Esophagus mucosa (tissue), 1 donor: ENCODE results near the gene NCCRP1. TPM values are rescaled to one million over a fixed set of nuclear protein-coding genes. Genes with fewer than 3 reads are reported as not detected.

Experiments
- ATAC-seq: fragments of 200-7000 bp; cut with Tn5 transposase; one replicate; pipeline ENCODE4 v1.9.1; 2020
- total RNA-seq: library from RNA; stranded (reverse); gene quantifications from one replicate; pipeline ENCODE4 v1.2.4, GENCODE V29; 2023
- donor health status: DM: yes; HTN: yes; CAD: no.

The NCCRP1 gene
- total RNA-seq, 1 donor from 2014 or later, result 298 TPM

DNA sequence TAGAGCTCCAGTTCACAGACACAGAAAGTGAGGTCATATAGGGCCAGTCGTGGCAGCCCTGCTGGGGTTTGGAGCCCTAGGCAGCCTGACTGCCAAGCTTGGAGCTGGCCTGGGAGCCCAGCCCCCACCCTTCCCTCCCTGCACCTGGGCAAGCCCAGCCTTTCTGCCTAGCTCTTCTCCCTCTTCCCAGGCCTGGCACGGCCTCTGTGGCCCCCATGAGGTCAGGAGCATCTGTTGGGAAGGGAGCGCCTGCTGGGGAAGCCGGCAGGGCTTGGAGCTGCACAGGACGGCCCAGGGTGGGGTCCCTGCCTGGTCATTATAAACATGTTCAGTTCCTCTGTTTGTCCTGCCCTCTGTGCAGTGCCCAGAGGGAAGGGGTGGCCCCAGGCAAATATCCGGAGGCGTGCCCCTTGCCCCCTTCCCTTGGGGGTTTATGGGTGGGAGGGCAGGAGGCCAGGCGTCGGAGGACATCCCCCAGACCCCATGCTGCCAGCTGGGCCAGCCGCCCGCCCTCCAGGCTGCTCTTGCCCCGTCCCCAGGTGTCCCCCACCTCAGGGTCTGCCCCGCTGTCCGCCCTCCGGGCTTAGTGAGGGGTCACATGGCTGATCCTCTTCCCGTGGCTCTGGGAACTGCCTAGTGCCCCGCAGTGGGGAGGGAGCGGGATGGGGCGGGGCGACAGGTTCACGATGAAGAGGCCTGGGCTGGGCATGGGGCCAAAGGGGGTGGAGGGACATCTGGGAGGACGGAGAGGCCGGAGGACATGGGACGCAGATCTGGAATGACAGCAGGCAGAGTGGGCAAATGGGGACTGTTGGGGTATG is 30.0 kb upstream of the NCCRP1 start:
- peak; percentile 75 for ATAC-seq

DNA sequence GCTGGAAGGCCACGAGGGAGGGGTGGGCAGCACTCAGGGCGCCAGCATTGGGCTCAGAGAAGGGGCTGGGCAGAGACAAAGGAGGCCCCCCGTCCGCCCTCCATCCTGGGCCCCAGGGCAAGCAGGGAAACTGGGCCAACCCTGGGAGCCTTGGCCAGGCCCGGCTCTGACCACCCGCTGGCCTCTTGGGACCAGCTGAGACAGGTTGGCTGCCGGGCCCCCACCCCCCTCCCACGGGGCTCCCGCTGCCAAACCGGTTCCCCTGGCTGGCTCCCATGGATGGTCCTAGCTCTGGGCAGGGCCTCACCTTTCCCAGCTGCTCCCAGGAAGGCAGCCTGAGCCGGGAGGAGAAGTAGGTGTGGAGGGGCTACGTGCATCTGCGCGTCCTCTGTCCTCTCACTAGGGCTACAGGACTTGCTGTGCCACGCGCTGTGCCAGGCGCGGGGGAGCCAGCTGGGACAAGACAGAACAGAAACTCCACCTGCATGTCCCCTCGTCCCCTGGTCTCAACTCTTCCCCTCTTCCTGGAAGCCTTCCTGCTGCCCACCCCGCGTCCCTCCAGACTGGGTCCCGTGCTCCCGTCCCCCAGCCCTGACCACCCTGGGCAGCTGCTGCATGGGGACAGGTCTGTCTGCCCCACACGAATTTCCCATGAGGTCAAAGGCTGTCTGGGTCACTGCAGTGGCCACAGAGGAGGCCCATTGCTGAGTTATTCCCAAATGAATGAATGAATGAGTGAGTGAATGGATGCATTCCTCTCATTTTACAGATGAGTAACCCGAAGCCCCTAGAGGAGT is 29.1 kb upstream of the NCCRP1 start:
- ATAC-seq, result peak; percentile 72

DNA sequence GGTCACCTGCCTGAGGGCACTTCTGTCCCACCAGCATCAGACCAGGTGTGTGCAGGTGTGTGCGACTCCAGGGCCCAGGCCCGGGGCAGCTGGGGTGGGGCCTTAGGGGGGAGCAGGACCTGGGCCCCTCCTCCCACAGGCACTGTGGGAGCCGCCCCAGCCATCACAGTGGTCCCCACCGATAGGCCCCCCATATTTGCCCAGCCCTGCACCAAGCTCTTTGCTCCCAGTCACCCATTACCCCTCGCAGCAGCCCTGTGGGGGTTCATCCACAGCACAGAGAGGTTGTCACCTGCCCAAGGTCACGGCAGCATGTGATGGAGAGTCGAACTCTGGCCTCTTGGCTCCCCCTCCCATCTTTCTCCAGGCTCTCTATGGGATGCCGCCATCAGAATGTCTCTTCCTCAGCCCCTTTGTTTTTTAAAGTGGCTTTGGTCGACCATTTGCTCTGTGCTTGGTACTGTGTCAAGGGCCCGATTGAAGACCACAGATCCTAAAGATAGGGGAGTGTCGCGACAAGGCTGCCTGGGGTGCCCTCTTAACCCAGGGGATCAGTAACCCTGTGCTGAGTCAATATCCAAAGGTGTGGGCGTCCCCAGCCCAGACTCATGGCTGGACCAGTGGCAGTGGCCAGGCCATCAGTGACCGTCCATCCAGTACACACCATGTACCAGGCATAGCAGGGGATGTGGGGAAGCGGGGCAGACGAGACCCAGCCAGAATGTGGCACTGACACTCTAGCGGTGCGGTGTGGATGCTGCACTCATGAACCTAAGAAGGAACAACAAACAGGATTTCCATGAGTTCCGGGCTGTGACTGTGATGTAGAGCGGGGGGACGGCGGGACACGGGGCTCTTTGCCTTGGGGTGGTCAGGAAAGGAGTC is 28.3 kb upstream of the NCCRP1 start:
- no peak for ATAC-seq

DNA sequence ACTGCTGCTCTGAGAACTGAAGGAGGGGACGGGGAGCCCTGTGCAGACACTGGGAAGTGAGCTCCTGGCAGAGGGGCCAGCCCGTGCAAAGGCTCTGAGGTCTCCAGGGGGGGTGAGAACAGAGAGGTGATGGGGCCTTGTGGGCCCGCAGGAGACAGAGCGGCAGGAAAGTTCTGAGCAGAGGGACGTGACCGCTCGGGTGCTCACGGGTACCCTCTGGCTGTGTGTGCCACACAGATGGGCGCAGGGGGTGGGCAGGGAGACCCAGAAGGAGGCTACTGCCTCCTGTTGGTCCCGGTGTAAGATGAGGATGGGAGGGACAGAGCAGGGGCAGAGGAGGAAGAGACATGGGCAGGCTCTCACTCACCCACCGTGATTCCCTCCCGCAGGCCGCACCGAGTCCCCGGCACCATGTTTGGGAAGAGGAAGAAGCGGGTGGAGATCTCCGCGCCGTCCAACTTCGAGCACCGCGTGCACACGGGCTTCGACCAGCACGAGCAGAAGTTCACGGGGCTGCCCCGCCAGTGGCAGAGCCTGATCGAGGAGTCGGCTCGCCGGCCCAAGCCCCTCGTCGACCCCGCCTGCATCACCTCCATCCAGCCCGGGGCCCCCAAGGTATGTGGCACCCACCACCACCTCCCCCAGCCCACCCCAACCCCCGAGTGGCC is 27.5 kb upstream of the NCCRP1 start:
- ATAC-seq, result no peak

DNA sequence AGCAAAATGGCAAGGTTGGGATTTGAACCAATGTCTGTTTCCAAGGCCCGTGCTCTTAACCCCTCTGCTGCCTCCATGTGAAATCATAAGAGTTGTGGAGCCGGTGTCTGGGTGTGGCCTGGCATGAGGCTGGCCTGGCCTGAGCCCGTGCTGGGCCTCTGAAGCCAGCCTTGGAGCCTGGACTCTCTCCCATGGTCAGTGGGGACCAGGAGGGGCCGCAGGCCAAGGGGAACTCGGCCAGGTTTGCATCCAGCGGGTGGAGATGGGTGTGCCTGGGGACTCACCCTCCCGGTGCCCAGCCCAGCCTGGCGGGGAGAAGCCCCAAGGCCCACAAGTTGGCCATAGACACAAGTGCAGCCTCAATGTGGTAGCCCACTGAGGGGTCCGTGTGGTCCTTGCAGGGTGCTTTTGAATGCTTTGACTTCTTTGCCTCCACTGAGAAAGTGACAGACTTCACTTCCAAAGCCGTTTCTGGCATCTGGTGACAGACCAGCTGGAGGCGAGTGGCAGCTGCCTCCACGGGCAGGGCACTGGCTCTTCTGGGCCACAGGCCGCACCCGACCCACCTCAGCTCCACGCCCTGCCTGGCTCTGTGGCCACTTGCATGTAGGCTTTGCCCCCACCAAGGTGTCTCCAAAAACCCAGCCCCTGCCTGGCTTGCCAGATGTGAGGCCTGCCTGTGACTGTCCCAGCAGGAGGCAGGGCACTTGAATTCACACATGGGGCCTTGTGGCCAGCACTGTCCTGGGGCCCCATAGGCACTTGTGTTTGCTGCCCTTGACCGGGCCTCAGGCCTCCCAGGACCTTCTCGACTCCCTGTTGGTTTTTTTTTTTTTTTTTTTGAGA is 26.2 kb upstream of the NCCRP1 start:
- no peak for ATAC-seq

DNA sequence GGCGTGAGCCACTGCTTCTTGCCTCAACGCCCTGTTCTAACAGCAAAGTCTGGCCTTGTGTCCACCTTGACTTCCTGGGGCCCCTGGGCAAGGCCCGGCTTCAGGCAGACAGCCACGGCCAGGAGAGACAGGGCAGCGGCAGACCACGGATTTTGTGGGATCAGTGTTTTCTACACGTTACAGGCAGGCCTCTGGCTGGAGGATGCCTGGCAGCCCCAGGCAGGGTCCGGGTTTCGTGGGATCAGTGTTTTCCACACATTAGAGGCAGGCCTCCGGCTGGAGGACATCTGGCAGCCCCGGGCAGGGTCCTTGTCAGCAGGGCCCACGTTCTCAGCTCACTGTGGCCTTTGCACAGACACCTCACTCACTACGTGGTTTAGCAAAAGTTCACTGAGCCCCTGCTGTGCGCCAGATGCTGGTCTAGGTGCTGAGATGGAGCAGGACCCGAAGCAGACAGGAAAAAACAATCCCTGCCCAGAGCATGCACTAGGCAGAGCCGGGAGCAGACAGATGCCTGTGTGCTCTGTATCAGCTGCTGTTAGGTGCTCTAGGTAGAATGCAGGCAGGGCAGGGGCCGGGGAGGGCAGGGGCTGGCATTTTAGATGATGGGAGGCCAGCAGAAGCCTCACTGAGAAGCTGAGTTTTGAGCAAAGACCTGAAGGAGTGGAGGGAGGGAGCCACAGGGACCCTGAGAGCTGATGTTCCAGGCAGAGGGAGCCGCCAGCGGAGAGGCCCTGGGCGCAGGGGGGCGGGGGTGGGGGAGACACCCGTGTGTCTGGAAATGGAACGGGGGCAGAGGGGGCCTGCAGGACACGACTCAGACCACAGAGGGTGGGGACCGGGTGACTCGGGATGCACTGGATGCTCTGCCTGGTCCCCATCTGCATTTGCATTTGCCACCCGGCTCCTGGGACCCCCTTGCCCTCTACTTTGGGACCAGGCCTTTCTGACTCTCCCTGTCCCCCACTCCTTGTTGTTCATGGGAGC is 25.0 kb upstream of the NCCRP1 start:
- ATAC-seq, result no peak

DNA sequence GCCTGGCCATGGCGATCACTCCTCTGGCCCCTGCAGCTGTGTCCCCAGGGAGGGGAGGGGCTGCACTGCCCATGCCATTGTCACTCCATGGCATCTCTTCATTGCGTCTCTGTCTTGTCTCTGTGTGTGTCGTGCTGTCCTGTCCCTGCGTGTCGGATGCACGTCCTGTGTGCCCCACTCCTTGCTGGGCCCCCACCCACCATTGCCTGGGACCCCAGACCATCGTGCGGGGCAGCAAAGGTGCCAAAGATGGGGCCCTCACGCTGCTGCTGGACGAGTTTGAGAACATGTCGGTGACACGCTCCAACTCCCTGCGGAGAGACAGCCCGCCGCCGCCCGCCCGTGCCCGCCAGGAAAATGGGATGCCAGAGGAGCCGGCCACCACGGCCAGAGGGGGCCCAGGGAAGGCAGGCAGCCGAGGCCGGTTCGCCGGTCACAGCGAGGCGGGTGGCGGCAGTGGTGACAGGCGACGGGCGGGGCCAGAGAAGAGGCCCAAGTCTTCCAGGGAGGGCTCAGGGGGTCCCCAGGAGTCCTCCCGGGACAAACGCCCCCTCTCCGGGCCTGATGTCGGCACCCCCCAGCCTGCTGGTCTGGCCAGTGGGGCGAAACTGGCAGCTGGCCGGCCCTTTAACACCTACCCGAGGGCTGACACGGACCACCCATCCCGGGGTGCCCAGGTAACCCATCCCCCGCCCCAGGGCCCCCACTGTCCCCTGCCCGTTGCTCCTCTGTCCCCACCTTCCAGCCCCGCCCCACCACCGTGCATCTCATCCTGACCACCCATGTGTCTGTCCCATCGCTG is 23.9 kb upstream of the NCCRP1 start:
- ATAC-seq, result no peak

DNA sequence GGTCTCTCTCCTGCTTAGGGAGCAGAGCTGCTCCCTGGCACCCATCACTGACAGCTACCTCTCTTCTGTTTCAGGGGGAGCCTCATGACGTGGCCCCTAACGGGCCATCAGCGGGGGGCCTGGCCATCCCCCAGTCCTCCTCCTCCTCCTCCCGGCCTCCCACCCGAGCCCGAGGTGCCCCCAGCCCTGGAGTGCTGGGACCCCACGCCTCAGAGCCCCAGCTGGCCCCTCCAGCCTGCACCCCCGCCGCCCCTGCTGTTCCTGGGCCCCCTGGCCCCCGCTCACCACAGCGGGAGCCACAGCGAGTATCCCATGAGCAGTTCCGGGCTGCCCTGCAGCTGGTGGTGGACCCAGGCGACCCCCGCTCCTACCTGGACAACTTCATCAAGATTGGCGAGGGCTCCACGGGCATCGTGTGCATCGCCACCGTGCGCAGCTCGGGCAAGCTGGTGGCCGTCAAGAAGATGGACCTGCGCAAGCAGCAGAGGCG is 23.2 kb upstream of the NCCRP1 start:
- ATAC-seq, result no peak

DNA sequence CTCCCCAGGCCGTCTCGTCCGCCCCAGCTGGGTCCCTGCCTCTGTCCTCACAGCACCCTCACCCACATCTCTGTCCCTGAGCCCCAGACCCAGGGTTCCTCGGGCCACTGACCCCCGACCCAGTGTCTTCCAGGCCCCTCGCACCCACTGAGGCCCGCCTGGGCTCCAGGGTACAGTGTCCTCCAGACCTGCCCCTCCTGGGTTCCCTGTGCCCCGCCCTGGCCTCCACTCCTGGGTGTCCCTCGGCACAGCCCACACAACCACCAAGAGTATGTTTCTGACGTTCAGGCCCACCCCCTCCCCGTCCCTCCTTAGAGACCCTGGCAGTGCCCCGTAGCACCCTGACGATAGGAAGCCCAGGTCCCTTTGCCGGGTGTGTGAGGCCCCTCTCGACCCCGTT is 22.6 kb upstream of the NCCRP1 start:
- no peak for ATAC-seq

DNA sequence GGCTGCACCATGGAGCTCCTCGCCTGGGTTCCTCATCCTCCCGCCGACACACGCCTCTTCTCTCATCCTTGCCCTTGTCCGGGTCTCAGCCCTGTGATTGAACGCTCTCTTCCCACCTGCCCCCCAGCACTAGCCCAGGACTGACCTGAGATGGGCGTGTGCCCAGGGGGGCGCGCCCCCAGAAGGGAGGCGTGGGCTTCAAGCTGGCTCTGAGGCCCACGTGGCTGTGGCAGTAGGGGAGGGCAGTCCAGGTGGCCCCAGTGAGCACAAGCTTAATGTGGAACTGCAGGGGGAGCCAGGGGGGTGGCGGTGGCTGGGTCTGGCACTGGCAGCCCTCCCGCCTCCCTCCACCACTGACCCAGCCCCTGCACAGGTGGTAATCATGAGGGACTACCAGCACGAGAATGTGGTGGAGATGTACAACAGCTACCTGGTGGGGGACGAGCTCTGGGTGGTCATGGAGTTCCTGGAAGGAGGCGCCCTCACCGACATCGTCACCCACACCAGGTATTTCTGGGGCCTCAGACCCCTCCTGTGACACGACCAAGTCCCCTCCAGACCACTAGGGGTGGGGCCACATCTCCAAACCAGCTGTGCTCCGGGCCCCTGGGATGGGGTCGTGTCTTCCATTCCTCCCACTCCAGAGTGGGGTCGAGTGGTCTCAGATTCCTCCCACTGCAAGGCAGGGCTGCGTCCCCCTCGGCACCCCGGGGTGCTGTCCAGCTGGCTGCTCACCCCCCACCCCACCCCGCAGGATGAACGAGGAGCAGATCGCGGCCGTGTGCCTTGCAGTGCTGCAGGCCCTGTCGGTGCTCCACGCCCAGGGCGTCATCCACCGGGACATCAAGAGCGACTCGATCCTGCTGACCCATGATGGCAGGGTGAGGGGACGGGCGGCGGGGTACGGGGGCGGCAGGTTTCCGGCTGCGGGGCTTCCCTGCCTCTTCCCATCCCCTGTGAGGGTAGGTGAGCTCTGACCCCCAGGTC is 21.9 kb upstream of the NCCRP1 start:
- ATAC-seq, result no peak

DNA sequence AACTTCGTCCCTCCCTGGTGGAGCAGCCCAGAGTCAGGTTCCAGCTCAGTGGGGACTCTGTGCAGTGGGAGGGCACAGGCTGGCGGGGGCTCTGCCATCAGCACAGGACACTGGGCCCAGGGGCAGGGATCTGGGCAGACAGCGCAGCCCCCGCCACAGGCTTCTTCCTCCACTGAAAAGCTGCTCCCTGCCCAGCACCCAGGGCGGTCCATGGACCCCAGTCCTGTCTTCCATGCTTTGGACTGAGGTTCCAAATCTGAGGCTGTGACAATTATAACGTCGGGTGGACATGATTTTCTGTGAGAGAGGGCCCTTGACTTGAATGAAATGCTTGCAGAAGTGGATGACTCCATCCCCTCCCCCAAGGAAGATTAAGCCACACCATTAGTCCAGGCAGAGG is 21.2 kb upstream of the NCCRP1 start:
- no peak for ATAC-seq

DNA sequence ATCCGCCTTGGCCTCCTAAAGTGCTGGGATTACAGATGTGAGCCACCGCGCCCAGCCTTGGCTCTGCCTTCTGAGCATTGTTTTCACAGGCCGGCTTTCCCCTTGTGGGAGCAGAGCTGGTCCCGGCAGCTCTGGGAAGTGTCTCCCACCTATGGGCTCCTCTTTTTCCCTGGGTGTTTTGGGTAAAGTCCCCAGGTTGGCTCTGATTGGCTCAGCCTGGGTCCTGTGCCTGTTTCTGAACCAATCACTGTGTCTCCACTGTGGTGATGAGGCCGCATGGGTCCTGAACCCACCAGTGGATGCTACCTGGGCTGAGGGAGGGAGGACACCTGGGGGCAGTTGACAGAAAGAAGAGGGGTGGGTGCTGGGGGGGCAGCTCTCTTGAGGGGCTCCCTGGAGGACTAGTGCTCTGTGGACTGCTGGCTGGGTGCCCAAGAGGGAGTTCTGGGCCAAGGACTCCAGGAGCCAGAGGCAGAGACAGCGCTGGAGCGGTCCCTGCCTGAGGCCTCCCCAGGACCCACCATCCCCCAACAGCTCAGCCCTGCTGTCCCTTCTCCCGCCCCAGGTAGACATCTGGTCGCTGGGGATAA is 19.6 kb upstream of the NCCRP1 start:
- ATAC-seq, result no peak

DNA sequence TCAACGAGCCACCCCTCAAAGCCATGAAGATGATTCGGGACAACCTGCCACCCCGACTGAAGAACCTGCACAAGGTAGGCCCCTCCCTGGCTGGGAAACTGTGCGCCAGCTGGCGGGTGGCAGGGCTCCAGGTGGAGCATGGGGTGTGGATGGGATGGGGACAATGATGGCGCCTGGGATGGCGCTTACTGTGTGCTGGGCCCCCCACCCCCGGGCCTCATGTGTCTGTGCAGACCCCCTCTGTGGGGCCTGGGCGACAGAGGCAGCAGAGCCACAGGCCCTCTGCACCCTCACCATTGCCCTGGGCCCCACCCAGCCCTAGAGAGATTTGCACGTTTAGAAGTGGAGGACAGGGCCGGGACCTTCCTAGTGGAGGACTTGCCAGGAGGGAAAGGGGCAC is 19.0 kb upstream of the NCCRP1 start:
- no peak for ATAC-seq

DNA sequence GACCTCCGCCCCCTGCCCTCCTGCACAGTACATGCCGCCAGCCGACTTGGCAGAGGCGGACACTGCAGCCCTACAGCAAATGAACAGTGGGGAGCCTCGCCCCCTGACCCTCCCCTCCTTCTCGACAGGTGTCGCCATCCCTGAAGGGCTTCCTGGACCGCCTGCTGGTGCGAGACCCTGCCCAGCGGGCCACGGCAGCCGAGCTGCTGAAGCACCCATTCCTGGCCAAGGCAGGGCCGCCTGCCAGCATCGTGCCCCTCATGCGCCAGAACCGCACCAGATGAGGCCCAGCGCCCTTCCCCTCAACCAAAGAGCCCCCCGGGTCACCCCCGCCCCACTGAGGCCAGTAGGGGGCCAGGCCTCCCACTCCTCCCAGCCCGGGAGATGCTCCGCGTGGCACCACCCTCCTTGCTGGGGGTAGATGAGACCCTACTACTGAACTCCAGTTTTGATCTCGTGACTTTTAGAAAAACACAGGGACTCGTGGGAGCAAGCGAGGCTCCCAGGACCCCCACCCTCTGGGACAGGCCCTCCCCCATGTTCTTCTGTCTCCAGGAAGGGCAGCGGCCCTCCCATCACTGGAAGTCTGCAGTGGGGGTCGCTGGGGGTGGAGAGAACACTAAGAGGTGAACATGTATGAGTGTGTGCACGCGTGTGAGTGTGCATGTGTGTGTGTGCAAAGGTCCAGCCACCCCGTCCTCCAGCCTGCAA is 18.3 kb upstream of the NCCRP1 start:
- no peak for ATAC-seq

DNA sequence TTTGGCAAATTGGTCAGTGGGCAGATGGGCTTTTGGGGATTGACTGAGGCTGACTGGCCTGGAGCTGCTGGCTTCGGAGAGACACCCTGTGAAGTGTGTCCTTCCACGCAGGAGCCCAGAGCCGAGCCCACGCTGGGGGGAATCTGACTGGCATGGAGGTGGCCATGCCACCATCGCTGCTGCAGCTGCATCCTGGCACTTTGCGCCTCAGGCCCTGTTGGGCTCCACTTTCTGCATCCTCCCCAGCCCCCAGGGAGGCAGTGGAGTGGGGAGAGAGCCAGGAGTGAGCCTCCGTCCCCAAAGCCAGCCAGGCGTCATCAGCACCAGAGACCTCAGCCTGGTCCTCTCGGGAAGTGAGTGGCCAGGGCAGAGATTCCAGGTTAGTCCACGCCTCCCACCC is 17.0 kb upstream of the NCCRP1 start:
- ATAC-seq, result no peak

DNA sequence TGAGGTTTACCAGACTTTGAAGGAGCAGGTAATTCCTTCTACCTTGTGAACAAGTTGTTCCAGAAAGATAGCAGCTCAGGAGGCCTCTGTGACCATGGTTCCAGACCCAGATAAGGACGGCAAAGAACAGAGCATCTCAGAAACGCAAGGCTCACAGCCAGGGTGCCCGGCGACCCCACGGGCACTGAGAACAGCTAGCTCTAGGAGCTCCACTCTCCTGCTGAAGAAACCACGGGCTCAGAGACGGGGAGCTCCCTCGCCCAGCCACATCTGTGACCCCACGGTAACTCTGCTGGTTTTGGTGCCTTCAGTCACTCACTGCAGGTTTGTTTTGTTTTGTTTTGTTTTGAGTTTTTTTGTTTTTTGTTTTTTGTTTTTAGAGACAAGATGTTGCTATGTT is 16.0 kb upstream of the NCCRP1 start:
- ATAC-seq, result no peak
